OCI-LY7 (cell line): ENCODE measurements around the gene SELENOP. TPM values are rescaled to one million over a fixed set of nuclear protein-coding genes. Genes with fewer than 3 reads are reported as not detected.

ENCODE experiments used
- BruUV-seq: library from RNA; stranded (reverse); fragments of 400-500 nt; replicated peaks from 2 replicates; lab custom pipeline; 2021; lab: Mats Ljungman, UMichigan
- CTCF ChIA-PET: fragments of 300-600 bp; sonication (Branson Sonifier 250); formaldehyde crosslinking; loops from one replicate; lab custom pipeline; 2022; ENCODE audit warnings: antibody characterized with exemption; ENCODE audit not compliant: unreplicated experiment; lab: Charles Lee
- POLR2A ChIA-PET: fragments of 300-600 bp; sonication (Branson Sonifier 250); formaldehyde crosslinking; loops from one replicate; lab custom pipeline; 2022; ENCODE audit warnings: antibody characterized with exemption; lab: Charles Lee
- DNase-seq: peaks from one replicate; pipeline ENCODE4 v3.0.0-alpha.2; 2015; ENCODE audit warnings: low spot score
- H2AFZ ChIP-seq: fragments of 200-600 bp; sonication (generic), shearing (Covaris generic); 2 replicates; pipeline ENCODE4 v1.6.1; 2014; ENCODE audit warnings: mild to moderate bottlenecking, antibody characterized with exemption, low read length, moderate library complexity
- H3K27ac ChIP-seq: fragments of 200-600 bp; sonication (generic); 2 replicates; pipeline ENCODE4 v1.5.1; 2014; ENCODE audit warnings: mixed run types, low read depth, mild to moderate bottlenecking, moderate library complexity, low read length, inconsistent platforms; ENCODE audit not compliant: poor library complexity, severe bottlenecking
- H3K36me3 ChIP-seq: fragments of 200-600 bp; sonication (generic); 2 replicates; pipeline ENCODE4 v1.6.1; 2014; ENCODE audit warnings: mild to moderate bottlenecking, antibody characterized with exemption, low read length, moderate library complexity, mixed read lengths; ENCODE audit not compliant: insufficient read depth
- H3K4me1 ChIP-seq: fragments of 200-600 bp; sonication (generic); 2 replicates; pipeline ENCODE4 v1.5.1; 2014; ENCODE audit warnings: mild to moderate bottlenecking, low read length; ENCODE audit not compliant: insufficient read depth, poor library complexity, severe bottlenecking
- H3K4me2 ChIP-seq: fragments of 200-600 bp; sonication (generic); 2 replicates; pipeline ENCODE4 v1.6.1; 2014; ENCODE audit warnings: mild to moderate bottlenecking, low read length
- H3K4me3 ChIP-seq: fragments of 200-600 bp; sonication (generic); 2 replicates; pipeline ENCODE4 v1.5.1; 2014; ENCODE audit warnings: mild to moderate bottlenecking, low read depth, low read length; ENCODE audit not compliant: poor library complexity, severe bottlenecking
- H3K79me2 ChIP-seq: fragments of 200-600 bp; sonication (generic); 2 replicates; pipeline ENCODE4 v1.6.1; 2016; ENCODE audit warnings: low read depth, mild to moderate bottlenecking, low read length, moderate library complexity, mixed read lengths; ENCODE audit not compliant: insufficient read depth
- H3K9me2 ChIP-seq: fragments of 200-600 bp; sonication (generic); 2 replicates; pipeline ENCODE4 v1.6.1; 2016; ENCODE audit warnings: mild to moderate bottlenecking, low read length, mixed read lengths; ENCODE audit not compliant: insufficient read depth
- H3K9me3 ChIP-seq: fragments of 200-600 bp; sonication (generic); 2 replicates; pipeline ENCODE4 v1.6.1; 2014; ENCODE audit warnings: mild to moderate bottlenecking, mixed run types, low read length, mixed read lengths
- H4K20me1 ChIP-seq: fragments of 200-600 bp; sonication (generic); 2 replicates; pipeline ENCODE4 v1.6.1; 2014; ENCODE audit warnings: mild to moderate bottlenecking, antibody characterized with exemption, low read length, moderate library complexity, mixed read lengths; ENCODE audit not compliant: insufficient read depth
- EZH2phosphoT487 ChIP-seq: fragments of 200-600 bp; sonication (generic); IDR thresholded peaks from 2 replicates; pipeline ENCODE4 v1.6.1; 2018; ENCODE audit warnings: low read depth, borderline replicate concordance, mild to moderate bottlenecking, mixed run types, antibody characterized with exemption, low read length, moderate library complexity, mixed read lengths
- intact Hi-C: fragments of 100-400 bp; cut with micrococcal nuclease; formaldehyde crosslinking; loops from one replicate; pipeline ENCODE4 v1.10.0; 2022; ENCODE audit not compliant: unreplicated experiment
- total RNA-seq, 2 experiments: library from RNA; depleted of rRNA in 1 of 2; stranded (reverse); fragments of >200 nt in 1 of 2; shearing (Covaris generic) in 1 of 2; gene quantifications; 2 replicates each; pipeline ENCODE4 v1.2.3, GENCODE V29; 2014 to 2022
- TF ChIP-seq, protein P1 (sequence below): fragments of 200-600 bp; sonication (generic); conservative IDR thresholded peaks from 2 replicates; pipeline ENCODE4 v1.5.1; 2014; ENCODE audit warnings: mild to moderate bottlenecking, antibody characterized with exemption, low read length, moderate library complexity, mixed read lengths

SELENOP gene
- total RNA-seq, 2 experiments from 2014 or later = not detected

DNA sequence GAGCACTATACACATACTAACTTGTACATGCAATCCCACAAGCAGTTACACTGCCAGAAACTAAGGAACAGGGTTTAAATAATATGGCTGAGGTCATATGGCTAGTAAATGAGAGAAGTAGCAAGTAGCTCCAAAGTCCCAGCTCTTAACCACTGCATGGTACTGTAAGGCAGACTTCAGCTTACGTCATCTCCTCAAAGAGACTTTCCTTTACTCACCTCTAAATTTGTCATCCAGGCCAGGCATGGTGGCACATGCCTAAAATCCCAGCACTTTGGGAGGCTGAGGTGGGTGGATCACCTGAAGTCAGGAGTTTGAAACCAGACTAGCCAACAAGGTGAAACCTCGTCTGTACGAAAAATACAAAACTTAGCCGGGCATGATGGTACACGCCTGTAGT is 20.4 kb upstream of the SELENOP start:
- Histone ChIP-seq H3K9me3 (no peaks in the 10 kb centered on the region), H3K27ac (no peak overlapping the region), H3K9me2 (no peaks in the 10 kb centered on the region; the same call in 1 of the 2 replicates), H2AFZ (no peak overlapping the region), H3K4me1 (no peaks in the 10 kb centered on the region), H4K20me1 (no peaks in the 10 kb centered on the region), H3K36me3 (no peaks in the 10 kb centered on the region), H3K79me2 (no peaks in the 10 kb centered on the region), H3K4me3 (no peak overlapping the region), H3K4me2 (no peak overlapping the region)
- BruUV-seq = no TSS peak
- intact Hi-C loops = no loop called here
- ChIA-PET POLR2A (interaction anchor here (1.1 kb wide), 1 partner anchor 9 kb away, joined by 3 read pairs; no protein-coding TSS in a partner anchor), CTCF (no interaction called here)
- DNase-seq = no peak
- no peak for TF ChIP-seq EZH2phosphoT487
- TF ChIP-seq, protein P1, sequence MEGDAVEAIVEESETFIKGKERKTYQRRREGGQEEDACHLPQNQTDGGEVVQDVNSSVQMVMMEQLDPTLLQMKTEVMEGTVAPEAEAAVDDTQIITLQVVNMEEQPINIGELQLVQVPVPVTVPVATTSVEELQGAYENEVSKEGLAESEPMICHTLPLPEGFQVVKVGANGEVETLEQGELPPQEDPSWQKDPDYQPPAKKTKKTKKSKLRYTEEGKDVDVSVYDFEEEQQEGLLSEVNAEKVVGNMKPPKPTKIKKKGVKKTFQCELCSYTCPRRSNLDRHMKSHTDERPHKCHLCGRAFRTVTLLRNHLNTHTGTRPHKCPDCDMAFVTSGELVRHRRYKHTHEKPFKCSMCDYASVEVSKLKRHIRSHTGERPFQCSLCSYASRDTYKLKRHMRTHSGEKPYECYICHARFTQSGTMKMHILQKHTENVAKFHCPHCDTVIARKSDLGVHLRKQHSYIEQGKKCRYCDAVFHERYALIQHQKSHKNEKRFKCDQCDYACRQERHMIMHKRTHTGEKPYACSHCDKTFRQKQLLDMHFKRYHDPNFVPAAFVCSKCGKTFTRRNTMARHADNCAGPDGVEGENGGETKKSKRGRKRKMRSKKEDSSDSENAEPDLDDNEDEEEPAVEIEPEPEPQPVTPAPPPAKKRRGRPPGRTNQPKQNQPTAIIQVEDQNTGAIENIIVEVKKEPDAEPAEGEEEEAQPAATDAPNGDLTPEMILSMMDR = no peak

DNA sequence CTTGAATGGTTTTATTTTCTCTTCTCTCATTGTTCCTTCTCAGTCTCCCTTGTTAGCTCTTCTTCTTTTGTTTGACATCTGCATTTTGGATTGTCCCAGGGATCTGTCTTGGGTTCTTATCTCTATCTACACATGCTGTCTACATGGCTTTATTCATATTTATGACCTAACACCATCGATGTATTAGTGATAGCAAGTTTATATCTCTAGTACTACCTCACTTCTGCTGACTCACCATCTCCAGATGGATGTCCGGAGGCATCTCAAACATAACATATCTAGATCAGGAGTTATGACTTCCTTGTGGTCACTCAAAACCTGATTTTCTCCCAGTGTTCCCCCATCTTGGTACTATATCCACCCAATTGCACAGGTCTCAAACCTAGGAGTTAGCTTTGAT is 19.2 kb upstream of the SELENOP start:
- ChIA-PET CTCF (no interaction called here), POLR2A (no interaction called here)
- H3K27ac ChIP-seq = no peak overlapping the region
- intact Hi-C loops = no loop called here
- H2AFZ ChIP-seq = no peak overlapping the region
- no peak for TF ChIP-seq EZH2phosphoT487
- TF ChIP-seq, protein P1 = no peak
- no peaks in the 10 kb centered on the region for H4K20me1 ChIP-seq
- no peaks in the 10 kb centered on the region for H3K79me2 ChIP-seq
- no peak overlapping the region for H3K4me3 ChIP-seq
- DNase-seq = no peak
- no TSS peak for BruUV-seq
- H3K9me3 ChIP-seq = no peaks in the 10 kb centered on the region
- no peak overlapping the region for H3K4me2 ChIP-seq
- no peaks in the 10 kb centered on the region for H3K4me1 ChIP-seq
- no peaks in the 10 kb centered on the region for H3K36me3 ChIP-seq
- no peaks in the 10 kb centered on the region; the same call in 1 of the 2 replicates for H3K9me2 ChIP-seq

DNA sequence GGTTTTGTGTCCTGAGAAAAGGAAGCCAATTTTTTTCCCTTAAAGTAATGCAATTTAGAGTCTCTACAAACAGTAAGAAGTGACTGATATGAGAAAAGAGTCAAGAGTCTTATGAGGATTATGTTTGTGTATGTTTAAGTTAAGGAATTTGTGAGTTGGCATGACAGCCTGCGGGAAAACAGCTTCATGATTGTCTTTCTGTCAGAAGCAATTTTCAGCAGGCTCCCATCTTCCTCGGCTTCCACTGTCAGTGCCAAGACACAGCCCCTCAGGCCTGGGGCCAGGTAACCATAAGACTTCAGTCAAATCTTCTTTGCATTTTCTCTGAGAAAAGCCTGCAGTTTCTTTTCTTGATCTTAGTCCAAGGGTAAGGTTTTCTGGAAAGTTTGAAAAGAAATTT is 17.0 kb upstream of the SELENOP start:
- CTCF ChIA-PET = no interaction called here
- H3K36me3 ChIP-seq = no peaks in the 10 kb centered on the region
- H3K79me2 ChIP-seq = no peaks in the 10 kb centered on the region

More for the DNA sequence above, 17.0 kb upstream of the SELENOP start:
- Histone ChIP-seq H3K9me3 (no peaks in the 10 kb centered on the region), H4K20me1 (no peaks in the 10 kb centered on the region), H3K4me3 (no peak overlapping the region), H3K9me2 (no peaks in the 10 kb centered on the region; the same call in 1 of the 2 replicates), H2AFZ (no peak overlapping the region), H3K4me2 (no peak overlapping the region), H3K4me1 (no peaks in the 10 kb centered on the region), H3K27ac (no peak overlapping the region)
- intact Hi-C loops = no loop called here
- no TSS peak for BruUV-seq
- POLR2A ChIA-PET = no interaction called here
- DNase-seq = no peak
- TF ChIP-seq, protein P1 = no peak
- TF ChIP-seq EZH2phosphoT487 = no peak
